Uterus (tissue), 2 donors: ENCODE data around the gene ATP10A.

Experiments
- CTCF ChIP-seq, 4 experiments: fragments of 200-600 bp in 2 of 4; fragments of 450-650 bp in 2 of 4; sonication (generic) in 2 of 4; IDR thresholded peaks; one replicate each; pipeline ENCODE4 v1.5.1; 2016 to 2019; ENCODE audit warnings: antibody characterized with exemption in 4 of 4, mild to moderate bottlenecking in 2 of 4, moderate library complexity in 1 of 4
- POLR2A ChIP-seq, 2 donors: fragments of 450-650 bp; IDR thresholded peaks; one replicate each; pipeline ENCODE4 v1.6.1; 2016; ENCODE audit warnings: antibody characterized with exemption in 2 of 2, mild to moderate bottlenecking in 1 of 2, moderate library complexity in 1 of 2

GRCh38 chr15:25863968-25864580 is 947 bp upstream of the ATP10A start:
- TF ChIP-seq CTCF (IDR thresholded peaks at IDR 0.05) (no peak), POLR2A (IDR thresholded peaks at IDR 0.05) (no peak)
